ENCODE results near the gene EVI5.
"Not testable (repeated sequence)": the region's sequence is repeated elsewhere in the genome, so short reads cannot be mapped to it uniquely, and the experiment has no call there.

EVI5 gene

GRCh38 chr1:92791487-92792066 is 6.7 kb upstream of the EVI5 start:
- DNase-seq, result no peak

GRCh38 chr1:92790867-92791266 is 6.0 kb upstream of the EVI5 start:
- peak; percentile 34 for DNase-seq

GRCh38 chr1:92790081-92790480 is 5.2 kb upstream of the EVI5 start:
- DNase-seq, result no peak

- DNase-seq, result no peak
Measured at GRCh38 chr1:92786111-92786901, 1.4 kb upstream of the EVI5 start.

GRCh38 chr1:92784021-92784638 is 778 bp downstream of the EVI5 start:
- DNase-seq, result peak; percentile 84

GRCh38 chr1:92783550-92783949 is 1.4 kb downstream of the EVI5 start:
- not testable (repeated sequence) for DNase-seq

- DNase-seq, result no peak
Measured at GRCh38 chr1:92778376-92778775, 6.5 kb downstream of the EVI5 start.

- DNase-seq, result no peak
Measured at GRCh38 chr1:92774407-92774806, 10.5 kb downstream of the EVI5 start.

- DNase-seq, result not testable (repeated sequence)
Measured at GRCh38 chr1:92773749-92774148, 11.2 kb downstream of the EVI5 start.

- DNase-seq, result no peak
Measured at GRCh38 chr1:92769856-92770255, 15.1 kb downstream of the EVI5 start.

- no peak for DNase-seq
Measured at GRCh38 chr1:92768915-92769314, 16.0 kb downstream of the EVI5 start.

- DNase-seq, result no peak
Measured at GRCh38 chr1:92768296-92768695, 16.6 kb downstream of the EVI5 start.

GRCh38 chr1:92764116-92764515 is 20.8 kb downstream of the EVI5 start:
- no peak for DNase-seq

- DNase-seq, result no peak
Measured at GRCh38 chr1:92762355-92762754, 22.6 kb downstream of the EVI5 start.

- DNase-seq, result no peak
Measured at GRCh38 chr1:92759361-92759760, 25.5 kb downstream of the EVI5 start.

- DNase-seq, result no peak
Measured at GRCh38 chr1:92756537-92756936, 28.4 kb downstream of the EVI5 start.

- DNase-seq, result no peak
Measured at GRCh38 chr1:92755541-92756461, 29.1 kb downstream of the EVI5 start.

GRCh38 chr1:92754719-92755050 is 30.2 kb downstream of the EVI5 start:
- DNase-seq, result no peak

- no peak for DNase-seq
Measured at GRCh38 chr1:92754000-92754718, 30.7 kb downstream of the EVI5 start.

GRCh38 chr1:92752719-92753118 is 32.2 kb downstream of the EVI5 start:
- no peak for DNase-seq

- DNase-seq, result peak; percentile 57
Measured at GRCh38 chr1:92749024-92749634, 35.8 kb downstream of the EVI5 start.

- no peak for DNase-seq
Measured at GRCh38 chr1:92748138-92748537, 36.8 kb downstream of the EVI5 start.

Data from activated CD4-positive, alpha-beta T cell treated with anti-CD3 and anti-CD28 coated beads, Interleukin-2, amount 50 U/mL, for 16 hours (primary cell).